Liver (tissue), 9 donors: ENCODE results near the gene LSM6. TPM values are rescaled to one million over a fixed set of nuclear protein-coding genes. Genes with fewer than 3 reads are reported as not detected.

Experiments
- DNase-seq: peaks from one replicate; pipeline ENCODE4 v3.0.0-alpha.2; 2017; ENCODE audit warnings: low spot score
- H3K27ac ChIP-seq, 2 donors: one replicate each; pipeline ENCODE4 v1.7.0; 2013; ENCODE audit warnings: inconsistent platforms in 2 of 2, low read length in 2 of 2, control low read depth in 1 of 2, low read depth in 1 of 2, mild to moderate bottlenecking in 1 of 2
- H3K27me3 ChIP-seq, 4 donors: one replicate each; pipeline versions ENCODE4 v1.6.1 to v1.7.0; 2013; ENCODE audit warnings: low read length in 3 of 4, inconsistent platforms in 1 of 4, mild to moderate bottlenecking in 1 of 4, moderate library complexity in 1 of 4; ENCODE audit not compliant: control insufficient read depth in 4 of 4, insufficient read depth in 4 of 4
- H3K36me3 ChIP-seq, 4 donors: one replicate each; pipeline versions ENCODE4 v1.6.1 to v1.7.0; 2013; ENCODE audit warnings: low read length in 3 of 4, mild to moderate bottlenecking in 3 of 4, low read depth in 1 of 4, moderate library complexity in 1 of 4; ENCODE audit not compliant: control insufficient read depth in 4 of 4, insufficient read depth in 3 of 4
- H3K4me1 ChIP-seq, 4 donors: one replicate each; pipeline versions ENCODE4 v1.6.1 to v1.7.0; 2013; ENCODE audit warnings: low read length in 3 of 4, mild to moderate bottlenecking in 3 of 4, moderate library complexity in 1 of 4; ENCODE audit not compliant: control insufficient read depth in 4 of 4, insufficient read depth in 4 of 4
- H3K4me3 ChIP-seq, 3 donors: one replicate each; pipeline versions ENCODE4 v1.6.1 to v1.7.0; 2013; ENCODE audit warnings: low read length in 3 of 3, control low read depth in 1 of 3, low read depth in 1 of 3, mild to moderate bottlenecking in 1 of 3
- H3K9ac ChIP-seq, 2 donors: one replicate each; pipeline ENCODE4 v1.7.0; 2013; ENCODE audit warnings: low read length in 2 of 2, mild to moderate bottlenecking in 2 of 2, moderate library complexity in 2 of 2, control low read depth in 1 of 2, low read depth in 1 of 2
- H3K9me3 ChIP-seq, 4 donors: one replicate each; pipeline versions ENCODE4 v1.6.1 to v1.7.0; 2013; ENCODE audit warnings: low read length in 3 of 4; ENCODE audit not compliant: control insufficient read depth in 4 of 4
- ATF3 ChIP-seq: IDR thresholded peaks from 2 replicates; pipeline ENCODE4 v1.6.1; 2016; ENCODE audit warnings: antibody characterized with exemption
- CTCF ChIP-seq: fragments of 150-350 bp; IDR thresholded peaks from 2 replicates; pipeline ENCODE4 v1.5.1; 2017; ENCODE audit warnings: improper control_type of control experiment, low read depth, low read length; ENCODE audit not compliant: missing input control
- EGR1 ChIP-seq, 2 donors: IDR thresholded peaks; 2 replicates each; pipeline ENCODE4 v1.6.1; 2016 to 2018; ENCODE audit warnings: antibody characterized with exemption in 2 of 2, low read depth in 2 of 2
- FOXA1 ChIP-seq: IDR thresholded peaks from 2 replicates; pipeline ENCODE4 v1.6.1; 2016; ENCODE audit warnings: antibody characterized with exemption
- FOXA2 ChIP-seq: IDR thresholded peaks from 2 replicates; pipeline ENCODE4 v1.6.1; 2016; ENCODE audit warnings: antibody characterized with exemption
- GABPA ChIP-seq, 2 donors: IDR thresholded peaks in 1 of 2; conservative IDR thresholded peaks in 1 of 2; 2 replicates each; pipeline ENCODE4 v1.6.1; 2016; ENCODE audit warnings: antibody characterized with exemption in 2 of 2, mild to moderate bottlenecking in 1 of 2, moderate library complexity in 1 of 2
- MAX ChIP-seq: IDR thresholded peaks from 2 replicates; pipeline ENCODE4 v1.6.1; 2016; ENCODE audit warnings: antibody characterized with exemption
- RAD21 ChIP-seq, 2 donors: IDR thresholded peaks; 2 replicates each; pipeline ENCODE4 v1.6.1; 2016; ENCODE audit warnings: antibody characterized with exemption in 2 of 2, mild to moderate bottlenecking in 2 of 2
- REST ChIP-seq: IDR thresholded peaks from 2 replicates; pipeline ENCODE4 v1.6.1; 2016; ENCODE audit warnings: antibody characterized with exemption, mild to moderate bottlenecking
- TAF1 ChIP-seq: conservative IDR thresholded peaks from 2 replicates; pipeline ENCODE4 v1.6.1; 2016; ENCODE audit warnings: antibody characterized with exemption, mild to moderate bottlenecking
- YY1 ChIP-seq: IDR thresholded peaks from 2 replicates; pipeline ENCODE4 v1.6.1; 2016; ENCODE audit warnings: antibody characterized with exemption, mild to moderate bottlenecking
- WGBS: extraction: QIAGEN DNeasy Blood & Tissue Kit; methylation state at CpG from one replicate; pipeline ENCODE4 v1.1.7; 2013; 5-methylcytosine and 5-hydroxymethylcytosine counted together
- polyA plus RNA-seq, 2 donors: library from polyadenylated mRNA; stranded (reverse) in 1 of 2; unstranded in 1 of 2; fragments of 200-250 nt in 1 of 2; fragments of >200 nt in 1 of 2; fragmentation: Nextera tagmentation in 1 of 2; extraction: Ambion mirVana in 1 of 2; gene quantifications; one replicate each; pipeline versions ENCODE4 v1.2.1 to v1.2.3, GENCODE V29; 2013 to 2015
- total RNA-seq, 2 donors: library from RNA; depleted of rRNA; stranded (reverse); fragments of >200 nt; gene quantifications; one replicate each; pipeline ENCODE4 v1.2.3, GENCODE V29; 2014
- donor health status: healthy.
- donor health status: healthy.
- donor health status: healthy.
- donor health status: healthy.
- donor health status: healthy.

Gene LSM6
- total and polyA plus RNA-seq, 4 donors: 14.7 to 26.9 (median 24.2) TPM

- no peak overlapping the region for H3K9ac ChIP-seq
- no peak for DNase-seq
- H3K4me3 ChIP-seq: no peak overlapping the region
- no peaks in the 10 kb centered on the region for H3K27me3 ChIP-seq
- no peaks in the 10 kb centered on the region for H3K36me3 ChIP-seq
- H3K27ac ChIP-seq: no peak overlapping the region
- WGBS: 64% methylated on average over 3 of the region's 3 CpGs
- peaks cover 0 to 4% (median under 1%) of the 10 kb centered on the region in 4 donors for H3K9me3 ChIP-seq
- no peak for TF ChIP-seq CTCF
- no peak for TF ChIP-seq MAX
- no peak for TF ChIP-seq EGR1 (IDR thresholded peaks at IDR 0.05; ENCODE audit: low read depth in 2 of 2)
- no peak for TF ChIP-seq FOXA1
- no peak for TF ChIP-seq RAD21 (IDR thresholded peaks at IDR 0.05)
- TF ChIP-seq ATF3: no peak
- TF ChIP-seq FOXA2: no peak
- TF ChIP-seq YY1: no peak
- no peaks in the 10 kb centered on the region for H3K4me1 ChIP-seq
Measured at GRCh38 chr4:146155152-146155724, 20.3 kb upstream of the LSM6 start.

GRCh38 chr4:146158036-146158745, 17.3 kb upstream of the LSM6 start:
- no peak overlapping the region for H3K4me3 ChIP-seq
- DNase-seq: no peak
- H3K27me3 ChIP-seq: no peaks in the 10 kb centered on the region
- WGBS: 82% methylated on average over 5 of the region's 5 CpGs
- TF ChIP-seq FOXA2 (no peak), REST (no peak), GABPA (IDR thresholded peaks at IDR 0.05 in 1 of 2, conservative IDR thresholded peaks at IDR 0.05 in 1 of 2) (no peak), TAF1 (no peak), EGR1 (IDR thresholded peaks at IDR 0.05; ENCODE audit: low read depth in 2 of 2) (no peak)
- no peaks in the 10 kb centered on the region for H3K36me3 ChIP-seq
- H3K9me3 ChIP-seq: peaks cover 6 to 16% (median 10%) of the 10 kb centered on the region in 4 donors
- H3K9ac ChIP-seq: no peak overlapping the region
- no peak overlapping the region for H3K27ac ChIP-seq
- no peaks in the 10 kb centered on the region for H3K4me1 ChIP-seq
